Endothelial cell of umbilical vein (primary cell): ENCODE measurements around the gene CD79B. TPM values are rescaled to one million over a fixed set of nuclear protein-coding genes. Genes with fewer than 3 reads are reported as not detected.

ENCODE experiments used
- BruUV-seq: library from RNA; stranded (reverse); fragments of 400-500 nt; replicated peaks from 2 replicates; lab custom pipeline; 2021; lab: Mats Ljungman, UMichigan
- CTCF ChIA-PET: fragments of 300-600, 350-600 bp; sonication (Branson Sonifier 250); formaldehyde crosslinking; loops from one replicate; lab custom pipeline; 2021; ENCODE audit warnings: antibody characterized with exemption, inconsistent platforms; lab: Charles Lee
- POLR2A ChIA-PET: fragments of 300-600, 350-600 bp; sonication (Branson Sonifier 250); formaldehyde crosslinking; loops from one replicate; lab custom pipeline; 2021; ENCODE audit warnings: antibody characterized with exemption, inconsistent platforms; lab: Charles Lee
- DNase-seq: peaks from one replicate; pipeline ENCODE4 v3.0.0-alpha.2; 2011; ENCODE audit warnings: low read depth, low spot score
- FAIRE-seq: peaks from 2 replicates; lab custom pipeline; 2011; peaks lifted over from hg19 to GRCh38; lab: Jason Lieb, UNC
- H2AFZ ChIP-seq: 2 replicates; pipeline ENCODE4 v1.6.0; 2012; ENCODE audit warnings: low read depth, low read length, control low read depth, inconsistent platforms
- H3K27ac ChIP-seq: 2 replicates; pipeline ENCODE4 v1.5.1; 2011; ENCODE audit warnings: low read depth, mild to moderate bottlenecking, control low read depth, low read length, moderate library complexity; ENCODE audit not compliant: insufficient read depth
- H3K27me3 ChIP-seq, 2 experiments: 2 replicates each; pipeline versions ENCODE4 v1.6.0 to v1.6.1; 2011; ENCODE audit warnings: low read length in 2 of 2, mixed read lengths in 1 of 2; ENCODE audit not compliant: control insufficient read depth in 2 of 2, insufficient read depth in 2 of 2
- H3K36me3 ChIP-seq, 2 experiments: 2 replicates in 1 of 2; 3 replicates in 1 of 2; pipeline ENCODE4 v1.5.1; 2011; ENCODE audit warnings: low read length in 2 of 2, mild to moderate bottlenecking in 1 of 2, moderate library complexity in 1 of 2; ENCODE audit not compliant: control insufficient read depth in 2 of 2, insufficient read depth in 2 of 2; ENCODE audit errors: extremely low read depth in 1 of 2
- H3K4me1 ChIP-seq: 3 replicates; pipeline ENCODE4 v1.5.1; 2011; ENCODE audit warnings: mild to moderate bottlenecking, low read length; ENCODE audit not compliant: control insufficient read depth, insufficient read depth; ENCODE audit errors: extremely low read depth
- H3K4me2 ChIP-seq: 2 replicates; pipeline ENCODE4 v1.6.1; 2011; ENCODE audit warnings: low read length, control low read depth, mixed read lengths; ENCODE audit not compliant: insufficient read depth
- H3K4me3 ChIP-seq, 3 experiments: fragments of 200-600 bp in 1 of 3; sonication (generic), shearing (Covaris generic) in 1 of 3; replicated peaks in 1 of 3; 2 replicates each; pipeline ENCODE4 v1.5.1; 2011 to 2016; ENCODE audit warnings: control low read depth in 3 of 3, low read length in 3 of 3, mild to moderate bottlenecking in 2 of 3, inconsistent platforms in 1 of 3, low read depth in 1 of 3, moderate library complexity in 1 of 3; ENCODE audit not compliant: insufficient read depth in 1 of 3
- H3K79me2 ChIP-seq: 2 replicates; pipeline ENCODE4 v1.6.0; 2012; ENCODE audit warnings: low read length, inconsistent platforms; ENCODE audit not compliant: control insufficient read depth, insufficient read depth
- H3K9ac ChIP-seq: replicated peaks from 2 replicates; pipeline ENCODE3; 2011; ENCODE audit warnings: low read length, control low read depth; ENCODE audit not compliant: insufficient read depth; ENCODE audit errors: extremely low read depth
- H3K9me1 ChIP-seq: replicated peaks from 3 replicates; pipeline ENCODE4 v1.6.0; 2011; ENCODE audit warnings: mild to moderate bottlenecking, low read length; ENCODE audit not compliant: control insufficient read depth, insufficient read depth; ENCODE audit errors: extremely low read depth
- H3K9me3 ChIP-seq: replicated peaks from 2 replicates; pipeline ENCODE4 v1.5.1; 2012; ENCODE audit warnings: low read length, inconsistent platforms; ENCODE audit not compliant: control insufficient read depth, insufficient read depth
- H4K20me1 ChIP-seq: replicated peaks from 2 replicates; pipeline ENCODE3; 2011; ENCODE audit warnings: mild to moderate bottlenecking, low read length; ENCODE audit not compliant: control insufficient read depth, insufficient read depth; ENCODE audit errors: extremely low read depth
- CTCF ChIP-seq, 2 donors: IDR thresholded peaks; 1 replicate in 1 of 2; 2 replicates in 1 of 2; pipeline ENCODE4 v1.5.1; 2011; ENCODE audit warnings: low read length in 2 of 2, mild to moderate bottlenecking in 2 of 2, moderate library complexity in 2 of 2, control low read depth in 1 of 2, inconsistent platforms in 1 of 2, low read depth in 1 of 2; ENCODE audit not compliant: insufficient read depth in 1 of 2; ENCODE audit errors: extremely low read depth in 1 of 2
- EZH2 ChIP-seq: IDR thresholded peaks from 2 replicates; pipeline ENCODE4 v1.6.1; 2012; ENCODE audit warnings: borderline replicate concordance, low read depth, mild to moderate bottlenecking, moderate library complexity, low read length, inconsistent platforms; ENCODE audit not compliant: severe bottlenecking
- FOS ChIP-seq: IDR thresholded peaks from 2 replicates; pipeline ENCODE4 v1.6.1; 2011; ENCODE audit warnings: mild to moderate bottlenecking, low read length, moderate library complexity, borderline replicate concordance; ENCODE audit not compliant: insufficient read depth
- GATA2 ChIP-seq: IDR thresholded peaks from 2 replicates; pipeline ENCODE4 v1.7.0; 2011; ENCODE audit warnings: low read depth, mild to moderate bottlenecking, moderate library complexity, mixed read lengths, low read length; ENCODE audit not compliant: insufficient read length, insufficient read depth
- JUN ChIP-seq: IDR thresholded peaks from 2 replicates; pipeline ENCODE4 v1.6.1; 2011; ENCODE audit warnings: borderline replicate concordance, low read depth; ENCODE audit not compliant: insufficient read length, insufficient read depth
- MYC ChIP-seq: IDR thresholded peaks from one replicate; pipeline ENCODE4 v1.6.1; 2011; ENCODE audit warnings: mild to moderate bottlenecking, low read depth, low read length
- POLR2A ChIP-seq: IDR thresholded peaks from 2 replicates; pipeline ENCODE4 v1.6.1; 2012; ENCODE audit warnings: low read depth, mild to moderate bottlenecking, control low read depth, low read length
- POLR2AphosphoS5 ChIP-seq: IDR thresholded peaks from 2 replicates; pipeline ENCODE4 v1.6.1; 2012; ENCODE audit warnings: low read depth, mild to moderate bottlenecking, control low read depth, low read length, moderate library complexity; ENCODE audit not compliant: insufficient read depth
- dilution Hi-C: fragments of 300-500 bp; cut with MboI; formaldehyde crosslinking; loops from one replicate; pipeline ENCODE4 v1.15.0; 2019; ENCODE audit warnings: low sequenced_read_pairs; ENCODE audit not compliant: extremely low pct_ligation_motif_present
- intact Hi-C: fragments of 100-400 bp; cut with micrococcal nuclease; formaldehyde crosslinking; loops from one replicate; pipeline ENCODE4 v1.10.0; 2022
- polyA plus RNA-seq, 4 experiments: library from polyadenylated mRNA; depleted of rRNA in 3 of 4; stranded (reverse) in 3 of 4; unstranded in 1 of 4; fragments of >200 nt; gene quantifications; 2 replicates each; pipeline versions ENCODE4 v1.2.1 to v1.2.3, GENCODE V29; 2011 to 2012; ENCODE audit warnings: missing spikeins in 1 of 4
- total RNA-seq: library from RNA; stranded (reverse); gene quantifications from 2 replicates; pipeline ENCODE4 v1.2.3, GENCODE V29; 2021
- TF ChIP-seq, protein P1 (sequence below): IDR thresholded peaks from 2 replicates; pipeline ENCODE4 v1.6.1; 2011; ENCODE audit not compliant: insufficient read depth, insufficient read length

CD79B gene
- total and polyA plus RNA-seq, 2 donors (not counting 3 experiments of a cell fraction or from before 2014, with no cell fraction given) = 2.1 to 3.9 TPM

DNA sequence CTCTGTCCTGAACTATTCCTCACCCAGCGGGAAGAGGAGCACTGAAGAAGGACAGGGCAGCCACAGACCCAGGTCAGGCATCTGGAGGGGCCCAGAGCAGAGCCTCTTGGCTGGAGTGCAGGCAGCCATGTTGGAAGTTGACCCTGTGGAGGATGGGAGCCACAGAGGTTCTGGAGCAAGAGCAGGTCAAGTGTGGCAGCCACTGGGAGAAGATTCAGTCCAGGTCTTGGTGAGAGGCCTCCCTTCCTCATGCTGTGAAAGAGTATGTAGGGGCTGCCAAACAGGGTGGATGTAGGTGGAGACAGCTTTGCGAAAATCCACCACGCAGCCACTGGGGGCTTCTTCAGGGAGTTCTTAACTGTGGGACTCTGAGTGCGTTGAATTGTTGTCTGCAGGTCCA, 590 bp upstream of the CD79B start:
- no peaks in the 10 kb centered on the region for H3K79me2 ChIP-seq
- no peak overlapping the region for H3K4me3 ChIP-seq
- CTCF ChIA-PET = interaction anchor here (1.0 to 3.4 kb wide), 3 partner anchors 13 to 58 kb away, joined by 4 to 22 read pairs (median 5); no protein-coding TSS in a partner anchor
- H3K4me2 ChIP-seq = no peak overlapping the region
- no peak for FAIRE-seq
- no peak for DNase-seq
- no peaks in the 10 kb centered on the region for H3K9me3 ChIP-seq
- H3K27ac ChIP-seq = no peak overlapping the region
- H3K4me1 ChIP-seq = peaks cover 4% of the 10 kb centered on the region
- H3K36me3 ChIP-seq = no peaks in the 10 kb centered on the region
- H2AFZ ChIP-seq = no peak overlapping the region
- no peaks in the 10 kb centered on the region for H3K27me3 ChIP-seq
- TF ChIP-seq CTCF (IDR thresholded peaks at IDR 0.05; ENCODE audit: extremely low read depth in 1 of 2, insufficient read depth in 1 of 2, low read depth in 1 of 2, low read length in 2 of 2) = no peak
- no peak for TF ChIP-seq POLR2A
- TF ChIP-seq, protein P1, sequence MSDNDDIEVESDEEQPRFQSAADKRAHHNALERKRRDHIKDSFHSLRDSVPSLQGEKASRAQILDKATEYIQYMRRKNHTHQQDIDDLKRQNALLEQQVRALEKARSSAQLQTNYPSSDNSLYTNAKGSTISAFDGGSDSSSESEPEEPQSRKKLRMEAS = no peak
- no peak for TF ChIP-seq JUN
- TF ChIP-seq EZH2 = no peak
- no peak for TF ChIP-seq FOS
- no peak for TF ChIP-seq GATA2
- no peak for TF ChIP-seq MYC
- TF ChIP-seq POLR2AphosphoS5 = no peak
- H3K9me1 ChIP-seq = no peaks in the 10 kb centered on the region
- no peaks in the 10 kb centered on the region for H4K20me1 ChIP-seq
- BruUV-seq = no TSS peak
- POLR2A ChIA-PET = no interaction called here
- intact Hi-C loops (no loop called here), dilution Hi-C loops (no loop called here)
- H3K9ac ChIP-seq = no peak overlapping the region
